HS-5 (cell line): ENCODE results near the gene TGDS.
"Not testable (repeated sequence)": the region's sequence is repeated elsewhere in the genome, so short reads cannot be mapped to it uniquely, and the experiment has no call there.

Experiments used
- DNase-seq: peaks from one replicate; pipeline ENCODE4 v3.0.0-alpha.2; 2012; ENCODE audit warnings: low read depth

TGDS gene, protein sequence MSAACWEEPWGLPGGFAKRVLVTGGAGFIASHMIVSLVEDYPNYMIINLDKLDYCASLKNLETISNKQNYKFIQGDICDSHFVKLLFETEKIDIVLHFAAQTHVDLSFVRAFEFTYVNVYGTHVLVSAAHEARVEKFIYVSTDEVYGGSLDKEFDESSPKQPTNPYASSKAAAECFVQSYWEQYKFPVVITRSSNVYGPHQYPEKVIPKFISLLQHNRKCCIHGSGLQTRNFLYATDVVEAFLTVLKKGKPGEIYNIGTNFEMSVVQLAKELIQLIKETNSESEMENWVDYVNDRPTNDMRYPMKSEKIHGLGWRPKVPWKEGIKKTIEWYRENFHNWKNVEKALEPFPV

DNA sequence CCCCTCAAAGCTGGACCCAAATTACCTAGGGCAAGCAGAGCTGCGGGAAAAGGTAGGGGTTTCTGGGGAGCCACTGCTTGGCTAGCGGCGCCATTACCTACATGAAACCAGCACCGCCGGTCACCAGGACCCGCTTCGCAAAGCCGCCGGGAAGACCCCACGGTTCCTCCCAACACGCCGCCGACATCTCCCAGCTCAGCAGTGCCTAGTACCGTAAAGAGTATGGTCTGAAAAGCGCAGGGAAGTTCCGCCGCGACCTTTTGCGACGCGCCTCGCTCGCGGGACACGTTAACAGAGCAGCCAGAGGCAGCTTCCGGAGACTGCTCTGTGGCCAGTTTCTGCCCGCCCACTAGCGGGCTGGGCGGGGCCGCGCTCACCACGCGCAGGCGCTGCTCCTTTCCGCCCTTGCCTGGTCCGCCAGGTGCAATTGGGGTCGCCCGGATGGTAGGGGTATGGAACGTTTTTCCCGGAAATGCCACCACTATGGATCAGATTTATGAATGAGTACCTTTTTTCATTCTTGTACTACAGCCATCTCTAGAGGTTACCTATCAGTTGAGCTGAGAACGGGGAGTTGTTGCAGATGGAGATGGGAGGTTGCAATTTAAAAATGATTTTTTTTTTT, at the start of gene TGDS:
TGDS (minus strand) TSS at position 203 of the 625 bp plus-strand sequence; CDS start at position 187, 16 bp downstream.
- no peak for DNase-seq

DNA sequence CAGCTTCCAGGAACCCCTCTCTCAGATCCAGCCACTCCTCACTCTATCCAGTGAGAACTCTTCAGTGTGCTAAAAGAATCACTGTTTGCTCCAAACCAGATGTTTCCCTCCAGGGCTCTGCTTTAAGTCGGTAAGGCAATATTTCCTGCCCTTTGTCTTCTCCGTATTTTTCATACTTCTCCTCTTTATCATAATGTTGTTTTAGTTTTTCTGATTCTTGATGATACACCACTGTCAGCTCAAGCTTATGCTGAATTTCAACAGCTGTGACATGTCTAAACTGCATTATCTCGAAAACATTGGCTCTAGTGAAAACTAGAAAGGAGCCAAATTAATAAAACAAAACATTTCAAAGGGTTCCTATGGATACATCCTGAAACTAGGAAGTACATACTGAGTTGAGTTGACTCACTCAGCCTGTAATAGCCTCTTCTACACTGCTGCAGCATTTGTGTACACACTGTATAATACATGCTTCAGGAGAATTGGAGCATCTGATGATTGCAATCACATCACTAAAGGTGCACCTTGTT, 45.5 kb upstream of the TGDS start:
- DNase-seq = peak; percentile 15

DNA sequence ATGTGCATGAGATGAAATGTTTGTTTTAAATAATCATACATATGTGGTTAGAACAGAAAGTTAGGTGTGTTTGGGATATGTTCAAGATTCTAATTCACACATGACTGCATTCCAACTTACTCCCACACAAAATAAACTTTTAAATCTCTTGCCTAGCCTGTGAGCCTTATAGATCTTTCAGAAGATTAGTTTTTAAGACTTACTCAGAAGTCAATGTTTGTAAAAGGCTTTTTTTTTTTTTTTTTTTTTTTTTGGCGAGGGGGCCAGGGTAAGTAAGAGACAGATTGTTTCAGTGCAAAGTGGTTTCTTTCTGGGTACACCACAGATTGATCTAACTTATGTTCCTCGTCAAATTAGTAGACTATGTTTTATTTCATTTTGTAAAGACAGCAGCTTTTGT, 44.8 kb upstream of the TGDS start:
- DNase-seq = no peak

DNA sequence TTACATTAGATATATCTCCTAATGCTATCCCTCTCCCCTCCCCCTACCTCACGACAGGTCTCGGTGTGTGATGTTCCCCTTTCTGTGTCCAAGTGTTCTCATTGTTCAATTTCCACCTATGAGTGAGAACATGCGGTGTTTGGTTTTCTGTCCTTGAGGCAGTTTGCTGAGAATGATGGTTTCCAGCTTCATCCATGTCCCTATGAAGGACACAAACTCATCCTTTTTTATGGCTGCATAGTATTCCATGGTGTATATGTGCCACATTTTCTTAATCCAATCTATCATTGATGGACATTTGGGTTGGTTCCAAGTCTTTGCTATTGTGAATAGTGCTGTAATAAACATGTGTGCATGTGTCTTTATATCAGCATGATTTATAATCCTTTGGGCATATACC, 41.7 kb upstream of the TGDS start:
- DNase-seq = not testable (repeated sequence)

DNA sequence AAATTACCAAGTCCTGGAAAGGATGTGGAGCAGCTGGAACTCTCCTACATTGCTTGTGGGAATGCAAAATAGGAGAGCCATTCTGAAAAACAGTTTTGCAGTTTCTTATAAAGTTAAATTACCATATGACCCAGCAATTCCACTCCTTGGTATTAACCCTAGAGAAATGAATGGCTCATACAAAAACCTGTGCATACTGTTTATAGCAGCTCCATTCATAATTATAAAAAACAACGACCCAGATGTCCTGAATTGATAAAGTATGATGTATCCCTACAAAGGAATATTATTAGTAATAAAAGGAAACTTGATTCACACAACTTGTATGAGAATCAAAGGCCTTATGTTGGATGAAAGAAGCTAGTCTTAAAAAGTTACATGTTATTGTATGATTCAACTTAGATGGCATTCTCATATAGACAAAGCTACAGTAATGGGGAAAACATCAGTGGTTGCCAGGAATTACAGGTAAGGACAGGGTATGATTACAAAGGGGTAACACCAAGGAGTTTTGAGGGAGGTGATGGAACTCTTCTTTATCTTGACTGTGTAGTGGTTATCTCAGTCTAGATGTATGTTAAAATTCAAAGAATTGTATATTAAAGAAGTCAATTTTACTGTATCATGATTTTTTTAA, 41.1 kb upstream of the TGDS start:
- DNase-seq = no peak

DNA sequence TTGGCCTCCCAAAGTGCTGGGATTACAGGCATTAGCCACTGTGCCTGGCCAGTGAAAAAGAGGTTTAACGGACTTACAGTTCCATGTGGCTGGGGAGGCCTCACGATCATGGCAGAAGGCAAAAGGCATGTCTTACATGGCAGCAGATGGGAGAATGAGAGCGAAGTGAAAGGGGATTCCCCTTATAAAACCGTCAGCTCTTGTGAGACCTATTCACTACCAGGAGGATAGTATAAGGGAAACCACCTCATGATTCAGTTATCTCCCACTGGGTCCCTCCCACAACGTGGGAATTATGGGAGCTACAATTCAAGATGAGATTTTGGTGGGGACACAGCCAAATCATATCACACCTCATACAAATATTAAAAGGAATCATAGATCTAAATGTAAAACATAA, 40.1 kb upstream of the TGDS start:
- not testable (repeated sequence) for DNase-seq

DNA sequence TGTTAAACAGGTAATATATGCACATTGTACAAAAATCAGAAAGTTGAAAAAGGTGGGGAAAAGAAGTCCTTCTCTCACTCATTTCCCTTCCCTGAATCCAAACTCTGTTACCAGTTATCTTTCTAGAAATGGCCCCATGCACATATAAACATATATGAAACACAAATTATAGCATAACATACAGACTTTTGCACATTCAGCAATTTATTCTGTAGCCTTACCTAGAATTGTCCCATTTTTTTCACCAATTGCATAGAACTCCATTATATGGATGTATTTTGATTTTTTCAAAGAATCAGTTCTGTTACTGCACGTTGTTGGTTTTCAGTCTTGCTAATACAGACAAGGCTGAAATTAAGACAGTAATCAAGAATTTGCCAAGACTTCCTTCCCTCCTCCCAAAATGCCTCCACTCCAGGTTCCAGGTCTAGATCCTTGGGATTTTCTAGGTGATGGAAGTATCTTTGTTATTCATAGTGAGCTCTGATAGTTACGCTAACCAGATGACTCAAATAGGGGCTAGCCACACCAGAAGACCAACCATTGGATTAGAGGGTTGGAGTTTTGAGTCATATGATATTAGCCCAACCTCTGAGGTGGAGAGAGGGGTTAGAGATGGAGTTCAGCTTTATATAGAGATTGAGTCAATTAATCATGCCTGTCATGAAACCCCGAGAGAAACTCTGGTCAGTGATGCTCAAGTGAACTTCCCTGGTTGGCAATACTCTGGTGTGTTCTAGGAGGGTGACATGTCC, 36.5 kb upstream of the TGDS start:
- DNase-seq = no peak

DNA sequence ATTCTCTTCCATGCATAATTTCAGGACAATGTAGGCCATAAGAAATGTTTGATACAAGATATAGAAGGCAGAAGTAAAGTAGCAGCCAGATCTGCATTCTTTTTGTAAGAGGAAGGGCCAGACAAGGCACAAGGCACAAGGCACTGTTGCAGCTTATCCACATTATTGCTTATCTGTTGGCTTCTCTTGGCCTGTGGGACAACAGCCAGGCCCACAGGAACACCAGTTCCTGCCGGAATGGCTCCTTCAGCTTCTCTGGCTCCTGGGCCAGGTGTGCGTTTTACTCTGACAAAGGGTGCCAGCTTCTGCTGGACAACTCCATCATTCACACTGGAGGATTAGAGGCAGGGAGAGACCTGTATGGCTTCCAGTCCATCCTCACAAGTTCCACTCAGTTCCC, 34.9 kb upstream of the TGDS start:
- DNase-seq = no peak

DNA sequence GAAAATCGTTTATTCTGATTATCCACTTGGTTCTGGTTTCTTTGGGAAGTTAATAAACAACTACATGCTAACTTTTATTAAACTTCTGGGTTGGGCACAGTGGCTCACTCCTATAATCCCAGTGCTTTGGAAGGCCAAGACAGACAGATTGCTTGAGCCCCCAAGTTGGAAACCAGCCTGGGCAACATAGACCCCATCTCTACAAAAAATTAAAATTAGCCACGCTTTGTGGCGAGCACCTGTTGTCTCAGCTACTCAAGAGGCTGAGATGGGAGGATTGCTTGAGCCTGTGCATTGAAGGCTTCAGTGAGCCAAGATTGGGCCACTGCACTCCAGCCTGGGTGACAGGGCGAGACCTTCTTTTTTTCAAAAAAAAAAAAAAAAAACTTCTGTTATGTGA, 27.4 kb upstream of the TGDS start:
- DNase-seq = no peak

DNA sequence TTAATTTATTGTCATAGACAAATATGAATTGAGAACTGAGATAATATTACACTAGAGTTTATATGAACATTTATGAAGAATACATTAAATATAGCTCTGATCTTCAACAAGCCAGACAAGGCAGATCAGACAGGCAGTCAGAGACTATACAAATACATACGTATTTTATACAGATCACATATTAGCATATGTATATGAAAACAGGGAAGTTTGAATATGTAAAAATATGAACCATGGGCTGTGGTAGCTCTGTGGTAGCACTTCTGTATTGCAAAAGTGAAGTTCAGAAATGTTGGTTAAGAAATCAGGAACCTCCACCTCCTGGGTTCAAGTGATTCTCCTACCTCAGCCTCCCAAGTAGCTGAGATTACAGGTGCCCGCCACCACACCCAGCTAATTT, 26.4 kb upstream of the TGDS start:
- no peak for DNase-seq

DNA sequence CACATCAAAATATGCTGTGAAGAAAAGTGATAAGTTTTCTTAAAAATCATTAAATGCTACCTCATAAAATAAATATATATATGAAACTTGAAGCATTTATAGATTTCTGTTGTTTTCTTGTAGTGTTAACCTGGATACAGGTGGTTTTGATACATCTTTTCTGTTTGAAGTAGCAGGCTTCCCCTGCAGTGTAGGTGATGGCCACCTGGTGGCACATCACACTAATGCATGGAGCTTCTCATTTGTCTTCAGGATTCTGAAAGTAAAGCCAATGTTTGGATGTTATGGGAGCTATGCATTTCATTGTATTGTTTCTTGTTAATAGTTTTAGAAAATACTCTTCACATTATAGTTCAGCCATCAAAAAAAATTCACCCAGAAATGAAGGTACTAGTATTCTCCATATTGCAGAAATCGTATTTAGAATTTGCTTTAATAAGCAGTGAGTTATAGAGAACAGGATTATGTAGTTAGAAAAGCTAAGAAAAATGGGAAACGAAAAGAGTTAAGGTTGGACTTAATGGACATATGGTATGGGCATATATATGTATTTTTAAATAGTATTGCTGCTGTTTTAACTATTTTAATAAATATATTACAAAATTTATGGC, 24.4 kb upstream of the TGDS start:
- DNase-seq = no peak

DNA sequence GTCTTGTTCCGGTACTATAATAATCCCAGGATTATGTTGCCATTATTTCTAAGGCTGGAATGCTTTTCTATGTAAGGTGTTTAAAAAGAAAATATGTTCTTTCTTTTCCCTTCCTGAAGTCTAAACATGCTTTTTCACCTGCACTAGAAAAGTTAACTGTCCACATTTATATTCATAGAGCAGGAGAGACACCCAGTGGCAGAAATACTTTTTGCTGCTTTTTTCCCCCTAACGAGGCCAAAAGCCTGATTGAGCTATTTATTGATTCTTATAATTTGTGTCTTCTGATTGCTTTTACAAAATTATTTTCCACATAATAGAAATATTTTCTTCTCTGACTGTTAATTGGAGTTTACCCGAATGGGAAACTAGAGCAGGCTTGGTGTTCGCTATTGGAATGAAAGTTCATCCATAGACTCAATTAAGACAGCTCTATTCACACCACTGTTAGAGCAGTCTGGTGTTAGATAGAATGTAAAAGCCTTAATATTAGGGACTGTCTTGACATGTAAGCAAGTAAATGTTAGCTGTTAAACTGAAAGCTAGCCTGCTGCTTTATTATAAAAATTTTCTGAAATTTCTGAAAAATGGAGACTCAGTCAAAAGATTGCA, 21.5 kb upstream of the TGDS start:
- no peak for DNase-seq

DNA sequence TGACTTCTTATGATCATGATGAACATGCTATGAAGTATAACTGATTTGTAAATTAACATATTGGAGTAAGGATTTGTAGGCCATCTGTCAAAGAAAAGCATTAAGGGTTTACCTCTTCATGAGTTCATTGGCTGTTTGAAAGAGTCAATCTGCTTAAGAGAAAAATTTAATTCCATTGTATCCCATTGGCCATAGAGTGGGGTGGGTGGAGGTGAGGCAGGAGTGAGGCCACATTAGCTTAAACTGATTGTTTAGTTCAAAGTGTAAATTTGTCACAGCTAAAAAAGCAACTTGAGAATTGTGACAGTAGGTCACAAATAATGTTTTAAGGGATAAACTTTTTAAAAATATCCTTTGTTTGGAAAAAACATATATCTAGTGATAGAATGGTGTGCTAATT, 17.1 kb upstream of the TGDS start:
- no peak for DNase-seq

DNA sequence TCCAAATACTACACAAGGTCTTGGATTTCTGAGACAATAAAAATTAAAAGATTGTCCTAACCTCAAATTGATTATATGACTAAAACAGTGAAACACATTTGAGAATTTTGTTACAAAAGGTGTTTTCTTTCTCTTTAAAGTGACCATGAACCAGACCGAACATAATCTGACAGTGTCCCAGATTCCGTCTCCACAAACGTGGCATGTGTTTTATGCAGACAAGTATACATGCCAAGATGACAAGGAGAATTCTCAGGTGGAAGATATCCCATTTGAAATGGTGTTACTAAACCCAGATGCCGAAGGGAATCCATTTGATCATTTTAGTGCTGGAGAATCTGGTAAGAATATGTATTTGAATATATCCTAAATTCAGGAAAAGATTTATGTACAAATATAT, 16.1 kb upstream of the TGDS start:
- no peak for DNase-seq

DNA sequence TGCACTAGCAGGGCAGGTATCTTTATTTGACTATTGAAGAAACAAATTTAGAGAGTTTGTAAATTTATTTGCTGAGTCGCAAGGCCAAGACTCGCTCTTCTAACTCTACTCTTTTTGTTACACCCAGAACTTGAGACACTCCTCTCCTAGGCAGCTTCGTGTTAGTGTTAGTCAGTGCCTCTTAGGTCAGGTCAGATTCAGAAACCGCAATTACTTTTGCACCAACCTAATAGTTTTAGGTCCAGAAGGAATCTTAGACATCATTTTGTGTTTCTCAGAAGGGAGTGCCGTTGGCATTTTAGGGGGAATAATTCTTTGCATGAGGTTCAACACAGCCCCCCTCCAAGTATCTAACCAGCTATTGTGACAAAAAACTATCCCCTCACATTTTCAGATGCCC, 14.5 kb upstream of the TGDS start:
- DNase-seq = no peak

DNA sequence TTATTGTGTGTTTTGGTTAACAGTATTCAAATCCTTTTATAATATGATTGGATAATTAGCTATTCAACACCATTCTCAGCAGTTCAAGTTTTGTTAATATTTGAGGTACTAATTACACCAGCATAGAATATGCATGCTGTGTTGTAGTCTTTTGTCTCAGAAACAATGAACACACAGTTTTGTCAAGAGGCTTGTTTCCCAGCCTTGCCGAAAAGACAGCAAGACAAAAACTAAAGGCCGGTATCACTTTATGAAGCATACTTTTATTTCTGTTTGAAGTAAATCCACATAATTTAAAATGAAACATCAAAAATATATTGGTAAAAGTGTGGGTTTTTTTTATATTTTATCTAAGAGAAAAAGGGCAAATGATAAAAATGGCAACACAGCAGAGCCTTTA, 13.2 kb upstream of the TGDS start:
- DNase-seq = no peak

DNA sequence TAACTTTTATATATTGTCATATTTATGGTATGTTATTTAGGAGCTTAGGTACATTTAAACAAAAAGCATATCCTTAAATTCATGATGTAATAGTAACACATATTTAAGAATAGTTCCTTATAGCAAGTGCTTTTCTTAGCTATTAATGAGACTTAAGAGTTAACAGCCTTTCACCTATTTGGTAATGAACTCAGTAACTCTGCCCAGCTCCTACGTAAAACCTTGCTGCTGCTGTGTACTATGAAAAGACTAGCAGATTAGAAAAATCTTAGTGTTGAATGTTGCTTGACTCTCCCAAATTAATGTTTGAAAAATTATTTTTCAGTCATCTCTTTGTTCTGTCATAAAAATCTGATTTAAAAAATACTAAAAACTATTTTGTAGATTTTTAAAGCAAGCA, 12.6 kb upstream of the TGDS start:
- no peak for DNase-seq

DNA sequence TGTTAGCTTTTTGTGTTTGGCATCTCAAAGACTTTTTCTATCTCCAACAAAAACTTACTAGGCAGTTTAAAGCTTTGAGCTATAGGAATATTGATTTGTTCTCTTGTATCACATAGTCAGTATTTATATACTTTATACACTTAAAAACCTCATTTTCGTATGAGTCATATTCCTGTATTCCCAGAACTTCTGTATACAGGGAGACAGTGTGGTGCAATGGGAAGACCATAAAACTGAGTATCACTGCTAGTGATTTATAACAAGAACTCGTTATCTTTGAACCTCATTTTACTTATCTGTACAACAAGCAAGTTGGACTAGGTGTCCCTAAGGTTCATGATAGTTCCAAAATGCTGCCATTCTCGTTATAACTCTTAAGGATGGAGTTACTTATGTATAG, 12.0 kb upstream of the TGDS start:
- DNase-seq = no peak

DNA sequence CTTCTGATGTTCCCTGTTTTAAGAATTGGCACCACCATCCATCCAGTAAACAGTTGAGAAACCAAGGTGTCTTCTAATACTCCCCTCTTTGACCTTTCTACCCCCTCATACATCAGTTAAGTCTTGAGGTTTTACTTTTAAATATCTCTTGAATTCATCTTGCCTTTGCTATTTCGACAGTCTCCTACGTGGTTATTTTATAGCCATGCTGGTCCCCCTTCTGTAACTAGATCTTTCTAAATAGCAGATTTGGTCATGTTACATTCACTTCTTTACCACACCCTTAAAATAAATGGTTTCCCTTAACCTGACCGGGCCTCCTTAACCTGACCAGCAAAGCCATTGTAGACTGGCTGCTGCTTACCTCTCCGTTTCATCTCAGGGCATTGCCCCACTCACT, 11.1 kb upstream of the TGDS start:
- no peak for DNase-seq

DNA sequence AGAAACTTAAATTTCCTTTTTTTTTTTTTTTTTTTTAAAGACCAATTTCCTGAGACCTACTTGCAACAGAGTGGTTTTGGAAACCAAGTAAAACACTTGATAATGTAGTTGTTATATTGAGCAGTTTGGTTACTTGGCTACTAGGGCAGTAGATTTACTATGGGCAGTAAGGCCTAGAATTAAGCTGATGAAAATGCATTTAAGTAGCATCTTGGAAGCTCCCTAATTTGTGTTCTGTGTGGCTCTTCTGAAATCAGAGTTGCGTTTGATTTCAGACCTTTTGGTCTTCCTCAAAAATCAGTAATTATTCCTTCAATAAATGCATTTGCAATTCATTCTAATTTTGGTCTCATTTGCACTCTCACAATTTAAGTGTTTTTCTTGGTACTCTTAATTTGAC, 6.5 kb upstream of the TGDS start:
- DNase-seq = no peak
